ENCODE measurements around the gene MAPK11. TPM values are rescaled to one million over a fixed set of nuclear protein-coding genes. Genes with fewer than 3 reads are reported as not detected.

MAPK11 gene
- total and polyA plus RNA-seq, 9 of the 15 experiments (the other 6 are each of a cell fraction or from before 2014, with no cell fraction given), result 0.06 to 14.6 (median 5.3) TPM

DNA sequence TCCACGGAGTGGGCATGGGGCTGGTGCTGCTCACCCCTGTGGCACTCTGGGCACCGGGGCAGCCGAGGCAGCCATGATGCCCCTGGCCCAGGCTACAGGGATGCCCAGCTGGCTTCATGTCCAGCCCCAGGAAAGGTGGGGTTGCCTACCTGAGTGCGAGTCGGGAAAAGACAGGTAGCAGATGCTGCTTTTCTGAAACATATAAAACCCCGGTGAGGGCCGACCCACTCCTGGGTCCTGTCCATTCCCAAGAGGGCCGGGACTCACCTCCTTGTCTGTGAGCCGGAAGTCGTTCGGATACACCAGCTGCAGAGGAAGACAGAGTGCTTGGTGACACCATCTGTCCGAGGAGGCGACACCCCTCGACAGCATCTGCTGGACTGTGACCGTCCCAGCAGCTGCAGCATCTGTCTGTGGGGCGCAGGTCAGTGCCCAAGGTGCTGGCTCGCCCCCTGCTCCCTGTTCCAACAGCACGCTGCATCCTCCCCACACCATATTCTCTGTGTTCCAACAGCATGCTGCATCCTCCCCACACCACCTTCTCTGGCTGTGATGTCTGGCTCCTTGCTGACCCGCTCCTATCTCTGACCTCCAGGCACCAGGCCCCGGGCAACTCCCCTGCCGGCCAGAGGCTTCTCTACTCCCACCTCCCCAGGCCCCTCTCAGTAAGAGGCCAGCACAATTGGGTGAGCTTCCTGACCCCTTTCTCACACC, 48.7 kb upstream of the MAPK11 start (continued):
- TF ChIP-seq, protein P1, sequence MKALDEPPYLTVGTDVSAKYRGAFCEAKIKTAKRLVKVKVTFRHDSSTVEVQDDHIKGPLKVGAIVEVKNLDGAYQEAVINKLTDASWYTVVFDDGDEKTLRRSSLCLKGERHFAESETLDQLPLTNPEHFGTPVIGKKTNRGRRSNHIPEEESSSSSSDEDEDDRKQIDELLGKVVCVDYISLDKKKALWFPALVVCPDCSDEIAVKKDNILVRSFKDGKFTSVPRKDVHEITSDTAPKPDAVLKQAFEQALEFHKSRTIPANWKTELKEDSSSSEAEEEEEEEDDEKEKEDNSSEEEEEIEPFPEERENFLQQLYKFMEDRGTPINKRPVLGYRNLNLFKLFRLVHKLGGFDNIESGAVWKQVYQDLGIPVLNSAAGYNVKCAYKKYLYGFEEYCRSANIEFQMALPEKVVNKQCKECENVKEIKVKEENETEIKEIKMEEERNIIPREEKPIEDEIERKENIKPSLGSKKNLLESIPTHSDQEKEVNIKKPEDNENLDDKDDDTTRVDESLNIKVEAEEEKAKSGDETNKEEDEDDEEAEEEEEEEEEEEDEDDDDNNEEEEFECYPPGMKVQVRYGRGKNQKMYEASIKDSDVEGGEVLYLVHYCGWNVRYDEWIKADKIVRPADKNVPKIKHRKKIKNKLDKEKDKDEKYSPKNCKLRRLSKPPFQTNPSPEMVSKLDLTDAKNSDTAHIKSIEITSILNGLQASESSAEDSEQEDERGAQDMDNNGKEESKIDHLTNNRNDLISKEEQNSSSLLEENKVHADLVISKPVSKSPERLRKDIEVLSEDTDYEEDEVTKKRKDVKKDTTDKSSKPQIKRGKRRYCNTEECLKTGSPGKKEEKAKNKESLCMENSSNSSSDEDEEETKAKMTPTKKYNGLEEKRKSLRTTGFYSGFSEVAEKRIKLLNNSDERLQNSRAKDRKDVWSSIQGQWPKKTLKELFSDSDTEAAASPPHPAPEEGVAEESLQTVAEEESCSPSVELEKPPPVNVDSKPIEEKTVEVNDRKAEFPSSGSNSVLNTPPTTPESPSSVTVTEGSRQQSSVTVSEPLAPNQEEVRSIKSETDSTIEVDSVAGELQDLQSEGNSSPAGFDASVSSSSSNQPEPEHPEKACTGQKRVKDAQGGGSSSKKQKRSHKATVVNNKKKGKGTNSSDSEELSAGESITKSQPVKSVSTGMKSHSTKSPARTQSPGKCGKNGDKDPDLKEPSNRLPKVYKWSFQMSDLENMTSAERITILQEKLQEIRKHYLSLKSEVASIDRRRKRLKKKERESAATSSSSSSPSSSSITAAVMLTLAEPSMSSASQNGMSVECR (CRISPR knock-in tag; IDR thresholded peaks at IDR 0.05), result no peak
- TF ChIP-seq TEAD2 (tag; IDR thresholded peaks at IDR 0.05), result no peak
- peak; percentile 23; the same call in 1 of the 2 replicates for TF ChIP-seq STAT5A (IDR thresholded peaks at IDR 0.05; ENCODE audit: borderline replicate concordance, low read length)
- TF ChIP-seq, protein P2, sequence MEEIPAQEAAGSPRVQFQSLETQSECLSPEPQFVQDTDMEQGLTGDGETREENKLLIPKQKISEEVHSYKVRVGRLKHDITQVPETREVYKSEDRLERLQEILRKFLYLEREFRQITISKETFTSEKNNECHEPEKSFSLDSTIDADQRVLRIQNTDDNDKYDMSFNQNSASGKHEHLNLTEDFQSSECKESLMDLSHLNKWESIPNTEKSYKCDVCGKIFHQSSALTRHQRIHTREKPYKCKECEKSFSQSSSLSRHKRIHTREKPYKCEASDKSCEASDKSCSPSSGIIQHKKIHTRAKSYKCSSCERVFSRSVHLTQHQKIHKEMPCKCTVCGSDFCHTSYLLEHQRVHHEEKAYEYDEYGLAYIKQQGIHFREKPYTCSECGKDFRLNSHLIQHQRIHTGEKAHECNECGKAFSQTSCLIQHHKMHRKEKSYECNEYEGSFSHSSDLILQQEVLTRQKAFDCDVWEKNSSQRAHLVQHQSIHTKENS (CRISPR knock-in tag; IDR thresholded peaks at IDR 0.05), result no peak
- TF ChIP-seq, protein P3, sequence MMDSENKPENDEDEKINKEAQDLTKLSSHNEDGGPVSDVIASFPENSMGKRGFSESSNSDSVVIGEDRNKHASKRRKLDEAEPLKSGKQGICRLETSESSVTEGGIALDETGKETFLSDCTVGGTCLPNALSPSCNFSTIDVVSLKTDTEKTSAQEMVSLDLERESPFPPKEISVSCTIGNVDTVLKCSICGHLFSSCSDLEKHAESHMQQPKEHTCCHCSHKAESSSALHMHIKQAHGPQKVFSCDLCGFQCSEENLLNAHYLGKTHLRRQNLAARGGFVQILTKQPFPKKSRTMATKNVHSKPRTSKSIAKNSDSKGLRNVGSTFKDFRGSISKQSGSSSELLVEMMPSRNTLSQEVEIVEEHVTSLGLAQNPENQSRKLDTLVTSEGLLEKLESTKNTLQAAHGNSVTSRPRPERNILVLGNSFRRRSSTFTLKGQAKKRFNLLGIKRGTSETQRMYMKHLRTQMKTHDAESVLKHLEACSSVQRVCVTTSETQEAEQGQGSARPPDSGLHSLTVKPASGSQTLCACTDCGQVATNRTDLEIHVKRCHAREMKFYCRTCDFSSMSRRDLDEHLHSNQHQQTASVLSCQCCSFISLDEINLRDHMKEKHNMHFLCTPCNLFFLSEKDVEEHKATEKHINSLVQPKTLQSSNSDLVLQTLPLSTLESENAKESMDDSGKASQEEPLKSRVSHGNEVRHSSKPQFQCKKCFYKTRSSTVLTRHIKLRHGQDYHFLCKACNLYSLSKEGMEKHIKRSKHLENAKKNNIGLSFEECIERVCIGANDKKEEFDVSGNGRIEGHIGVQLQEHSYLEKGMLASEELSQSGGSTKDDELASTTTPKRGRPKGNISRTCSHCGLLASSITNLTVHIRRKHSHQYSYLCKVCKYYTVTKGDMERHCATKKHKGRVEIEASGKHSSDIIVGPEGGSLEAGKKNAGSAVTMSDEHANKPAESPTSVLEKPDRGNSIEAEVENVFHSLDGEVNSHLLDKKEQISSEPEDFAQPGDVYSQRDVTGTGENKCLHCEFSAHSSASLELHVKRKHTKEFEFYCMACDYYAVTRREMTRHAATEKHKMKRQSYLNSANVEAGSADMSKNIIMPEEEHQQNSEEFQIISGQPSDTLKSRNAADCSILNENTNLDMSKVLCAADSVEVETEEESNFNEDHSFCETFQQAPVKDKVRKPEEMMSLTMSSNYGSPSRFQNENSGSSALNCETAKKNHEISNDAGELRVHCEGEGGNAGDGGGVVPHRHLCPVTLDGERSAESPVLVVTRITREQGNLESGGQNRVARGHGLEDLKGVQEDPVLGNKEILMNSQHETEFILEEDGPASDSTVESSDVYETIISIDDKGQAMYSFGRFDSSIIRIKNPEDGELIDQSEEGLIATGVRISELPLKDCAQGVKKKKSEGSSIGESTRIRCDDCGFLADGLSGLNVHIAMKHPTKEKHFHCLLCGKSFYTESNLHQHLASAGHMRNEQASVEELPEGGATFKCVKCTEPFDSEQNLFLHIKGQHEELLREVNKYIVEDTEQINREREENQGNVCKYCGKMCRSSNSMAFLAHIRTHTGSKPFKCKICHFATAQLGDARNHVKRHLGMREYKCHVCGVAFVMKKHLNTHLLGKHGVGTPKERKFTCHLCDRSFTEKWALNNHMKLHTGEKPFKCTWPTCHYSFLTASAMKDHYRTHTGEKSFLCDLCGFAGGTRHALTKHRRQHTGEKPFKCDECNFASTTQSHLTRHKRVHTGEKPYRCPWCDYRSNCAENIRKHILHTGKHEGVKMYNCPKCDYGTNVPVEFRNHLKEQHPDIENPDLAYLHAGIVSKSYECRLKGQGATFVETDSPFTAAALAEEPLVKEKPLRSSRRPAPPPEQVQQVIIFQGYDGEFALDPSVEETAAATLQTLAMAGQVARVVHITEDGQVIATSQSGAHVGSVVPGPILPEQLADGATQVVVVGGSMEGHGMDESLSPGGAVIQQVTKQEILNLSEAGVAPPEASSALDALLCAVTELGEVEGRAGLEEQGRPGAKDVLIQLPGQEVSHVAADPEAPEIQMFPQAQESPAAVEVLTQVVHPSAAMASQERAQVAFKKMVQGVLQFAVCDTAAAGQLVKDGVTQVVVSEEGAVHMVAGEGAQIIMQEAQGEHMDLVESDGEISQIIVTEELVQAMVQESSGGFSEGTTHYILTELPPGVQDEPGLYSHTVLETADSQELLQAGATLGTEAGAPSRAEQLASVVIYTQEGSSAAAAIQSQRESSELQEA (IDR thresholded peaks at IDR 0.05; ENCODE audit: low read depth), result no peak
- TF ChIP-seq, protein P4, sequence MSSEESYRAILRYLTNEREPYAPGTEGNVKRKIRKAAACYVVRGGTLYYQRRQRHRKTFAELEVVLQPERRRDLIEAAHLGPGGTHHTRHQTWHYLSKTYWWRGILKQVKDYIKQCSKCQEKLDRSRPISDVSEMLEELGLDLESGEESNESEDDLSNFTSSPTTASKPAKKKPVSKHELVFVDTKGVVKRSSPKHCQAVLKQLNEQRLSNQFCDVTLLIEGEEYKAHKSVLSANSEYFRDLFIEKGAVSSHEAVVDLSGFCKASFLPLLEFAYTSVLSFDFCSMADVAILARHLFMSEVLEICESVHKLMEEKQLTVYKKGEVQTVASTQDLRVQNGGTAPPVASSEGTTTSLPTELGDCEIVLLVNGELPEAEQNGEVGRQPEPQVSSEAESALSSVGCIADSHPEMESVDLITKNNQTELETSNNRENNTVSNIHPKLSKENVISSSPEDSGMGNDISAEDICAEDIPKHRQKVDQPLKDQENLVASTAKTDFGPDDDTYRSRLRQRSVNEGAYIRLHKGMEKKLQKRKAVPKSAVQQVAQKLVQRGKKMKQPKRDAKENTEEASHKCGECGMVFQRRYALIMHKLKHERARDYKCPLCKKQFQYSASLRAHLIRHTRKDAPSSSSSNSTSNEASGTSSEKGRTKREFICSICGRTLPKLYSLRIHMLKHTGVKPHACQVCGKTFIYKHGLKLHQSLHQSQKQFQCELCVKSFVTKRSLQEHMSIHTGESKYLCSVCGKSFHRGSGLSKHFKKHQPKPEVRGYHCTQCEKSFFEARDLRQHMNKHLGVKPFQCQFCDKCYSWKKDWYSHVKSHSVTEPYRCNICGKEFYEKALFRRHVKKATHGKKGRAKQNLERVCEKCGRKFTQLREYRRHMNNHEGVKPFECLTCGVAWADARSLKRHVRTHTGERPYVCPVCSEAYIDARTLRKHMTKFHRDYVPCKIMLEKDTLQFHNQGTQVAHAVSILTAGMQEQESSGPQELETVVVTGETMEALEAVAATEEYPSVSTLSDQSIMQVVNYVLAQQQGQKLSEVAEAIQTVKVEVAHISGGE (CRISPR knock-in tag; IDR thresholded peaks at IDR 0.05), result no peak
- no peak for TF ChIP-seq GTF2A2 (tag; IDR thresholded peaks at IDR 0.05)
- TF ChIP-seq ZNF785 (CRISPR knock-in tag; IDR thresholded peaks at IDR 0.05), result no peak

Data from K562 (cell line).